A673 (cell line): ENCODE results near the gene KAT7. TPM values are rescaled to one million over a fixed set of nuclear protein-coding genes. Genes with fewer than 3 reads are reported as not detected.

ENCODE experiments used
- BruUV-seq: library from RNA; stranded (reverse); fragments of 400-500 nt; replicated peaks from 2 replicates; lab custom pipeline; 2021; lab: Mats Ljungman, UMichigan
- CTCF ChIA-PET: fragments of 300-600 bp; sonication (Branson Sonifier 250); formaldehyde crosslinking; loops from one replicate; lab custom pipeline; 2022; ENCODE audit warnings: antibody characterized with exemption; lab: Charles Lee
- POLR2A ChIA-PET: fragments of 300-600 bp; sonication (Branson Sonifier 250); formaldehyde crosslinking; loops from one replicate; lab custom pipeline; 2022; ENCODE audit warnings: antibody characterized with exemption; ENCODE audit not compliant: low non-redundant PET; lab: Charles Lee
- DNase-seq: peaks from one replicate; pipeline ENCODE4 v3.0.0-alpha.2; 2015; ENCODE audit warnings: low spot score
- H3K27ac ChIP-seq: fragments of 200-600 bp; sonication (generic); 2 replicates; pipeline ENCODE4 v1.5.1; 2016; ENCODE audit warnings: mixed run types, low read depth, mild to moderate bottlenecking, mixed read lengths, antibody characterized with exemption, low read length; ENCODE audit not compliant: poor library complexity, severe bottlenecking
- H3K27me3 ChIP-seq: fragments of 200-600 bp; sonication (generic); replicated peaks from 2 replicates; pipeline ENCODE4 v1.6.1; 2017; ENCODE audit warnings: mixed run types, low read depth, mild to moderate bottlenecking, mixed read lengths, antibody characterized with exemption, low read length; ENCODE audit not compliant: insufficient read depth, poor library complexity
- H3K36me3 ChIP-seq: fragments of 200-600 bp; sonication (generic); 2 replicates; pipeline ENCODE4 v1.6.1; 2016; ENCODE audit warnings: mixed run types, mild to moderate bottlenecking, mixed read lengths, antibody characterized with exemption, low read length; ENCODE audit not compliant: insufficient read depth, poor library complexity, severe bottlenecking
- H3K4me1 ChIP-seq: fragments of 200-600 bp; sonication (generic); 2 replicates; pipeline ENCODE4 v1.6.1; 2017; ENCODE audit warnings: mixed run types, mild to moderate bottlenecking, mixed read lengths, antibody characterized with exemption, low read length; ENCODE audit not compliant: insufficient read depth, poor library complexity, severe bottlenecking
- H3K4me3 ChIP-seq: fragments of 200-600 bp; sonication (generic); 2 replicates; pipeline ENCODE4 v1.5.1; 2016; ENCODE audit warnings: low read depth, mixed run types, mild to moderate bottlenecking, mixed read lengths, low read length; ENCODE audit not compliant: poor library complexity, severe bottlenecking
- H3K9me3 ChIP-seq: fragments of 200-600 bp; sonication (generic); 2 replicates; pipeline ENCODE4 v1.6.1; 2016; ENCODE audit warnings: mixed run types, low read depth, mild to moderate bottlenecking, mixed read lengths, antibody characterized with exemption, low read length; ENCODE audit not compliant: poor library complexity, severe bottlenecking
- EZH2 ChIP-seq: fragments of 200-600 bp; sonication (generic); IDR thresholded peaks from 2 replicates; pipeline ENCODE4 v1.6.1; 2017; ENCODE audit warnings: borderline replicate concordance, low read depth, mild to moderate bottlenecking, mixed read lengths, antibody characterized with exemption, low read length; ENCODE audit not compliant: poor library complexity, severe bottlenecking
- intact Hi-C: fragments of 100-400 bp; cut with micrococcal nuclease; formaldehyde crosslinking; loops from one replicate; pipeline ENCODE4 v1.10.0; 2022; ENCODE audit not compliant: unreplicated experiment
- total RNA-seq: library from RNA; stranded (reverse); gene quantifications from 2 replicates; pipeline ENCODE4 v1.2.3, GENCODE V29; 2021
- TF ChIP-seq, protein P1 (sequence below): fragments of 300-800, 200-600 bp; sonication (generic); conservative IDR thresholded peaks from 2 replicates; pipeline ENCODE4 v1.5.1; 2017; ENCODE audit warnings: low read depth, mild to moderate bottlenecking, antibody characterized with exemption, low read length, moderate library complexity, mixed read lengths

The KAT7 gene
- total RNA-seq, 1 experiment from 2014 or later, result 94.0 TPM

DNA sequence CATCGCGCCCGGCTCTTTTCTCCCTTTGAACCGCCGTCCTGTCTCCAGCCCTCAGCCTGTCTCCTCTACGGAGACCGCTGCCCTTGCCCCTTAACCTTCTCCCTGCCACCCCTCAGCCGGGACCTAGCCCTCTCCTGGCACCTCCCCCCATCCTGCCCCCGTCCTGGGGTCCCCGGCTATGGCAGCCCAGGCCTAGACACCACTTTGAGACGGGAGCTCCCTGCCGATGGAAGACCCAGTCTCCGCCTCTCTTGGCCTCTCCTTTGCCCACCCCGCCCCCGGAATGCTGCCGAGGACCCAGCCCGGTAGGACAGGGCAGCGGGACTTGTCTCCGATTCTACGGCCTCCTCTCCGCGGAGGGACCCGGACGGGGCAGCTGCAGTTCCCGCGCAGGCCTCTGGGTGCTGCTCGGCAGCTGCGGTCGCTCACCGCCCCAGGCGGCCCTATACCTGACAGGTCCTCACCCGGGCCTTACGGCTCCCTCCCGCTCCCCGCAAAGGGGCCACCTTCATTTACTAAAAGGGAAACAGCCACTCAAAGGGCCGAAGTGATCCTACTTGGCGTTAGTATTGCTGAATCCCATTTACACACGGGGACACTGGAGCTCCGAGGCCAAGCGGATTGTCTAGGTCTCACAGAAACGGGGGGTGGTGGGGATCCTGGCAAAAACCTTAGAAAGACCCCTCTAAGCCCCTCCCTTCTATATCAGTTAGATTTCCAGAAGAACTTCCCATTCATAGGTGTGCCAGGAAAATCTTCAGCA, 92.0 kb downstream of the KAT7 start:
- no peaks in the 10 kb centered on the region for H3K9me3 ChIP-seq
- no peak overlapping the region for H3K27ac ChIP-seq
- ChIA-PET CTCF (interaction anchor here (0.8 to 1.4 kb wide), 3 partner anchors 9 to 117 kb away, joined by 6 to 10 read pairs (median 8); no protein-coding TSS in a partner anchor), POLR2A (no interaction called here)
- intact Hi-C loops, result loop anchor here (5.0 kb wide), 1 partner anchor 117 kb away; the partner anchor contains the start of gene DLX3
- H3K4me3 ChIP-seq, result no peak overlapping the region
- H3K27me3 ChIP-seq, result peaks cover 32% of the 10 kb centered on the region
- BruUV-seq, result no TSS peak
- no peaks in the 10 kb centered on the region for H3K36me3 ChIP-seq
- H3K4me1 ChIP-seq, result no peaks in the 10 kb centered on the region
- peak; percentile 73 for DNase-seq
- TF ChIP-seq, protein P1, sequence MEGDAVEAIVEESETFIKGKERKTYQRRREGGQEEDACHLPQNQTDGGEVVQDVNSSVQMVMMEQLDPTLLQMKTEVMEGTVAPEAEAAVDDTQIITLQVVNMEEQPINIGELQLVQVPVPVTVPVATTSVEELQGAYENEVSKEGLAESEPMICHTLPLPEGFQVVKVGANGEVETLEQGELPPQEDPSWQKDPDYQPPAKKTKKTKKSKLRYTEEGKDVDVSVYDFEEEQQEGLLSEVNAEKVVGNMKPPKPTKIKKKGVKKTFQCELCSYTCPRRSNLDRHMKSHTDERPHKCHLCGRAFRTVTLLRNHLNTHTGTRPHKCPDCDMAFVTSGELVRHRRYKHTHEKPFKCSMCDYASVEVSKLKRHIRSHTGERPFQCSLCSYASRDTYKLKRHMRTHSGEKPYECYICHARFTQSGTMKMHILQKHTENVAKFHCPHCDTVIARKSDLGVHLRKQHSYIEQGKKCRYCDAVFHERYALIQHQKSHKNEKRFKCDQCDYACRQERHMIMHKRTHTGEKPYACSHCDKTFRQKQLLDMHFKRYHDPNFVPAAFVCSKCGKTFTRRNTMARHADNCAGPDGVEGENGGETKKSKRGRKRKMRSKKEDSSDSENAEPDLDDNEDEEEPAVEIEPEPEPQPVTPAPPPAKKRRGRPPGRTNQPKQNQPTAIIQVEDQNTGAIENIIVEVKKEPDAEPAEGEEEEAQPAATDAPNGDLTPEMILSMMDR, result peak; percentile 94
- TF ChIP-seq EZH2, result no peak

DNA sequence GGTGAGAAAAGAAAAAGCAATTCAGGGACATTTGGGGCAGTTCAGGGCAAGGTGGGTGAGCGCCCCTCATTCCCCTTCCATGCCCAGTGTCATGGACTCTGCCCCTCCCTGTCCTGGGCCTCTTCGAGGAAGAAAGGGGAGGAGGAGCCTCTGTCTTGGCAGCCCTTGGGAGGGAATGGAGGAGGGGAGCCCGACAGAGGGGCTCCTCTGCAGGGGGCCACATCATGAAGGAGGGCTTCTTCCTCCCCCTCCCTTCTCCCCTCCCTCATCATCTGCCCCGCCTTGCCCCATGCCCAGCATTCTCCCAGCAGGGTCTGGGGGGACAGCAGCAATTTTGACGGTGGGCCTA, 92.5 kb downstream of the KAT7 start:
- H3K36me3 ChIP-seq, result no peaks in the 10 kb centered on the region
- H3K27me3 ChIP-seq, result peaks cover 32% of the 10 kb centered on the region
- DNase-seq, result no peak
- H3K4me1 ChIP-seq, result no peaks in the 10 kb centered on the region
- H3K9me3 ChIP-seq, result no peaks in the 10 kb centered on the region
- no peak for TF ChIP-seq EZH2
- TF ChIP-seq, protein P1, result no peak
- ChIA-PET CTCF (interaction anchor here (0.8 to 1.4 kb wide), 3 partner anchors 9 to 117 kb away, joined by 6 to 10 read pairs (median 8); no protein-coding TSS in a partner anchor), POLR2A (no interaction called here)
- H3K4me3 ChIP-seq, result no peak overlapping the region
- no TSS peak for BruUV-seq
- intact Hi-C loops, result loop anchor here (5.0 kb wide), 1 partner anchor 116 kb away; the partner anchor contains the start of gene DLX3
- H3K27ac ChIP-seq, result no peak overlapping the region

DNA sequence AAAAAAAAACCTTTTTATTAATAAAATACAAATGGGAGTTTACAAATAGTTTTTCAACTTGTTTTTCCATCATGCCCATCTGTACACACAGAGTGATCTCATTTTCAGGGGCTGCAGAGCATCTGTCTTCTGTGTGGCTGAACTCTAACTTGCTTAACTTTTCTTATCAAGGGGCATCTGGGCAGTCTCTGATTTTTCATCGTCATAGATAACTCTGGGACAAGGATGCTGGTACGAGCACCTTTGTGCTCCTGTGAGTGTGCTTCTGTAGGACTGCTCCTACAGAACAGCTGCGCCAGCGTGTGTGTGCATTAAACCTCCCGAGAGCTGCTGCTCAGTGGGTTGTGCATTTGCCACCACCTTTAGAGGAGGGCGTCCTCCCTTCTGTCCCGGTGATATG, 94.0 kb downstream of the KAT7 start:
- H3K4me1 ChIP-seq, result no peaks in the 10 kb centered on the region
- peaks cover 28% of the 10 kb centered on the region for H3K27me3 ChIP-seq
- DNase-seq, result no peak
- no peaks in the 10 kb centered on the region for H3K36me3 ChIP-seq
- H3K4me3 ChIP-seq, result no peak overlapping the region
- no peak overlapping the region for H3K27ac ChIP-seq
- BruUV-seq, result no TSS peak
- intact Hi-C loops, result loop anchor here (5.0 kb wide), 1 partner anchor 115 kb away; the partner anchor contains the start of gene DLX3
- ChIA-PET POLR2A (no interaction called here), CTCF (interaction anchor here (0.7 kb wide), 1 partner anchor 116 kb away, joined by 3 read pairs; no protein-coding TSS in a partner anchor)
- no peak for TF ChIP-seq EZH2
- TF ChIP-seq, protein P1, result no peak
- no peaks in the 10 kb centered on the region for H3K9me3 ChIP-seq

Other genes starting within 250 kb of the KAT7 start
- gene NXPH3, start 212.8 kb upstream of the KAT7 start, total RNA-seq, result 0.21 and 0.46 TPM in 2 replicates
- gene SPOP, start 110.6 kb upstream of the KAT7 start, total RNA-seq, result 53.4 and 66.6 TPM in 2 replicates
- gene SLC35B1, start 80.7 kb upstream of the KAT7 start, total RNA-seq, result 104 and 106 TPM in 2 replicates
- 10.1 and 10.8 TPM in 2 replicates for gene FAM117A, start 24.6 kb upstream of the KAT7 start, total RNA-seq
- not detected in 2 replicates for gene TAC4, start 59.4 kb downstream of the KAT7 start, total RNA-seq
- gene DLX4, start 180.5 kb downstream of the KAT7 start, total RNA-seq, result 0.82 and 1.0 TPM in 2 replicates
- 0.20 TPM in 1 of 2 replicates, not detected in the other for gene DLX3, start 206.5 kb downstream of the KAT7 start, total RNA-seq